ENCODE results near the gene IGF1R.
A peak's percentile ranks its signal among the peaks of the same experiment; 100 is the strongest.

Gene IGF1R

GRCh38 chr15:98673133-98673532 lies 24.8 kb downstream of the IGF1R start:
- H3K27me3 ChIP-seq (ENCODE audit: insufficient read depth, low read length), result no peaks in the 10 kb centered on the region
- H3K4me1 ChIP-seq (ENCODE audit: control insufficient read depth, insufficient read depth, low read length, unreplicated experiment), result peaks cover 51% of the 10 kb centered on the region
- H3K79me2 ChIP-seq (ENCODE audit: control insufficient read depth, insufficient read depth, low read length, unreplicated experiment), result peaks cover 80% of the 10 kb centered on the region
- H3K4me3 ChIP-seq (ENCODE audit: low read depth, low read length), result no peak overlapping the region
- no peak overlapping the region for H2AFZ ChIP-seq (ENCODE audit: low read length, unreplicated experiment)
- no peaks in the 10 kb centered on the region for H3K36me3 ChIP-seq (ENCODE audit: insufficient read depth, low read length)
- no peak overlapping the region for H3K27ac ChIP-seq (ENCODE audit: low read depth, low read length)

- Histone ChIP-seq H3K79me2 (ENCODE audit: control insufficient read depth, insufficient read depth, low read length, unreplicated experiment) (peaks cover 81% of the 10 kb centered on the region), H2AFZ (ENCODE audit: low read length, unreplicated experiment) (no peak overlapping the region), H3K4me1 (ENCODE audit: control insufficient read depth, insufficient read depth, low read length, unreplicated experiment) (peaks cover 39% of the 10 kb centered on the region), H3K4me3 (ENCODE audit: low read depth, low read length) (no peak overlapping the region), H3K27ac (ENCODE audit: low read depth, low read length) (no peak overlapping the region), H3K27me3 (ENCODE audit: insufficient read depth, low read length) (no peaks in the 10 kb centered on the region), H3K36me3 (ENCODE audit: insufficient read depth, low read length) (no peaks in the 10 kb centered on the region)
These were observed 26.0 kb downstream of the IGF1R start for GRCh38 chr15:98674336-98674735.

- H3K36me3 ChIP-seq (ENCODE audit: insufficient read depth, low read length), result no peaks in the 10 kb centered on the region
- H3K4me3 ChIP-seq (ENCODE audit: low read depth, low read length), result no peak overlapping the region
- no peak overlapping the region for H2AFZ ChIP-seq (ENCODE audit: low read length, unreplicated experiment)
- peaks cover 17% of the 10 kb centered on the region for H3K4me1 ChIP-seq (ENCODE audit: control insufficient read depth, insufficient read depth, low read length, unreplicated experiment)
- H3K27me3 ChIP-seq (ENCODE audit: insufficient read depth, low read length), result no peaks in the 10 kb centered on the region
- 0 out of 2 replicates have a peak overlapping the region, but pooled peaks have one; percentile 2 for H3K27ac ChIP-seq (ENCODE audit: low read depth, low read length)
- peaks cover 75% of the 10 kb centered on the region for H3K79me2 ChIP-seq (ENCODE audit: control insufficient read depth, insufficient read depth, low read length, unreplicated experiment)
These were observed 28.4 kb downstream of the IGF1R start for GRCh38 chr15:98676586-98677270.

DNA sequence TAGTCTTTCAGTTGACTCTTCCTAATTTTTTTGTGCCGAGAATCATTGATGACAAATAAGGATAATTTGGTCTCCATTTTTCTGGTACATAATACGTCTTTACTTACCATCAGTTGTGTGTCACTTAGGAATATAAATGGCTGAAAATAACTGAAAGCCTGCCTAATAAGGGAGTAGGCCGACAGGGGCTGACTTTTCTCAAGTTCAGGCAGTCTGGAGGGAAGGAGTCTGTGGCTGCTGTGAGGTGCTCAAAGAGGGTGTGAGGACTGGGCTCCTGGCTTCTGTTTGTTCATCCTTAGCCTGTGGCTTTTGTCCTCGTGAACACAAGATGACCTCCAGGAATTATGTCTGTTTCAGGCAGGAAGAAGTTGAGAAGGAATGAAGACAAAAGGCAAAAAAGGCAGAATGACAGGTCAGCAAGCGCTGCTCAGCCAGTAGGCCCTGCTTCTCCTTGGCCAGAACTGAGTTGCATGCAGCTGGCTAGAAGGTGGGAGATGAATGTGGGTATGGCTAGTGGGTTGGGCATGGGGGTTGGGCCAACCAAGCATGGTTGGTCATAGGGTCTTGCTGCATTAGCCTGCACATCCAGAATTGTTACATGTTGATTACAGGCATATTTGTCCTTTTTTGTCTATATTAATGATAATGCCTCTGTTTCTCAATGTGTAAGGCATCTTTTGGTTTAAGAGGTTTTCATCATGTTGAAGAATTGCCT lies 29.2 kb downstream of the IGF1R start:
- H3K27ac ChIP-seq (ENCODE audit: low read depth, low read length), result no peak overlapping the region
- no peak overlapping the region for H2AFZ ChIP-seq (ENCODE audit: low read length, unreplicated experiment)
- peaks cover 78% of the 10 kb centered on the region for H3K79me2 ChIP-seq (ENCODE audit: control insufficient read depth, insufficient read depth, low read length, unreplicated experiment)
- H3K36me3 ChIP-seq (ENCODE audit: insufficient read depth, low read length), result no peaks in the 10 kb centered on the region
- H3K4me1 ChIP-seq (ENCODE audit: control insufficient read depth, insufficient read depth, low read length, unreplicated experiment), result peaks cover 13% of the 10 kb centered on the region
- no peak overlapping the region for H3K4me3 ChIP-seq (ENCODE audit: low read depth, low read length)
- no peaks in the 10 kb centered on the region for H3K27me3 ChIP-seq (ENCODE audit: insufficient read depth, low read length)

GRCh38 chr15:98678484-98678883 lies 30.1 kb downstream of the IGF1R start:
- Histone ChIP-seq H3K36me3 (ENCODE audit: insufficient read depth, low read length) (no peaks in the 10 kb centered on the region), H3K27ac (ENCODE audit: low read depth, low read length) (no peak overlapping the region), H2AFZ (ENCODE audit: low read length, unreplicated experiment) (no peak overlapping the region), H3K79me2 (ENCODE audit: control insufficient read depth, insufficient read depth, low read length, unreplicated experiment) (peaks cover 79% of the 10 kb centered on the region), H3K4me1 (ENCODE audit: control insufficient read depth, insufficient read depth, low read length, unreplicated experiment) (peaks cover 16% of the 10 kb centered on the region), H3K4me3 (ENCODE audit: low read depth, low read length) (no peak overlapping the region), H3K27me3 (ENCODE audit: insufficient read depth, low read length) (no peaks in the 10 kb centered on the region)

- H3K36me3 ChIP-seq (ENCODE audit: insufficient read depth, low read length), result no peaks in the 10 kb centered on the region
- no peak overlapping the region for H3K27ac ChIP-seq (ENCODE audit: low read depth, low read length)
- peaks cover 81% of the 10 kb centered on the region for H3K79me2 ChIP-seq (ENCODE audit: control insufficient read depth, insufficient read depth, low read length, unreplicated experiment)
- H3K4me1 ChIP-seq (ENCODE audit: control insufficient read depth, insufficient read depth, low read length, unreplicated experiment), result peaks cover 32% of the 10 kb centered on the region
- no peak overlapping the region for H3K4me3 ChIP-seq (ENCODE audit: low read depth, low read length)
- no peak overlapping the region for H2AFZ ChIP-seq (ENCODE audit: low read length, unreplicated experiment)
- no peaks in the 10 kb centered on the region for H3K27me3 ChIP-seq (ENCODE audit: insufficient read depth, low read length)
These were observed 32.7 kb downstream of the IGF1R start for GRCh38 chr15:98681061-98681460.

- Histone ChIP-seq H3K4me3 (ENCODE audit: low read depth, low read length) (no peak overlapping the region), H3K36me3 (ENCODE audit: insufficient read depth, low read length) (no peaks in the 10 kb centered on the region), H3K27ac (ENCODE audit: low read depth, low read length) (no peak overlapping the region), H3K79me2 (ENCODE audit: control insufficient read depth, insufficient read depth, low read length, unreplicated experiment) (peaks cover 85% of the 10 kb centered on the region), H3K4me1 (ENCODE audit: control insufficient read depth, insufficient read depth, low read length, unreplicated experiment) (peaks cover 23% of the 10 kb centered on the region), H3K27me3 (ENCODE audit: insufficient read depth, low read length) (no peaks in the 10 kb centered on the region), H2AFZ (ENCODE audit: low read length, unreplicated experiment) (peak overlapping the region; percentile 12)
These were observed 34.8 kb downstream of the IGF1R start for GRCh38 chr15:98682992-98683701.

- Histone ChIP-seq H3K27me3 (ENCODE audit: insufficient read depth, low read length) (no peaks in the 10 kb centered on the region), H2AFZ (ENCODE audit: low read length, unreplicated experiment) (no peak overlapping the region), H3K4me3 (ENCODE audit: low read depth, low read length) (no peak overlapping the region), H3K36me3 (ENCODE audit: insufficient read depth, low read length) (no peaks in the 10 kb centered on the region), H3K79me2 (ENCODE audit: control insufficient read depth, insufficient read depth, low read length, unreplicated experiment) (peaks cover 85% of the 10 kb centered on the region), H3K4me1 (ENCODE audit: control insufficient read depth, insufficient read depth, low read length, unreplicated experiment) (peaks cover 30% of the 10 kb centered on the region), H3K27ac (ENCODE audit: low read depth, low read length) (no peak overlapping the region)
These were observed 35.5 kb downstream of the IGF1R start for GRCh38 chr15:98683831-98684230.

- Histone ChIP-seq H3K79me2 (ENCODE audit: control insufficient read depth, insufficient read depth, low read length, unreplicated experiment) (peaks cover 81% of the 10 kb centered on the region), H2AFZ (ENCODE audit: low read length, unreplicated experiment) (no peak overlapping the region), H3K4me1 (ENCODE audit: control insufficient read depth, insufficient read depth, low read length, unreplicated experiment) (peaks cover 33% of the 10 kb centered on the region), H3K36me3 (ENCODE audit: insufficient read depth, low read length) (no peaks in the 10 kb centered on the region), H3K27ac (ENCODE audit: low read depth, low read length) (no peak overlapping the region), H3K27me3 (ENCODE audit: insufficient read depth, low read length) (no peaks in the 10 kb centered on the region), H3K4me3 (ENCODE audit: low read depth, low read length) (no peak overlapping the region)
These were observed 36.1 kb downstream of the IGF1R start for GRCh38 chr15:98684436-98684835.

- peaks cover 80% of the 10 kb centered on the region for H3K79me2 ChIP-seq (ENCODE audit: control insufficient read depth, insufficient read depth, low read length, unreplicated experiment)
- H3K27me3 ChIP-seq (ENCODE audit: insufficient read depth, low read length), result no peaks in the 10 kb centered on the region
- no peak overlapping the region for H3K27ac ChIP-seq (ENCODE audit: low read depth, low read length)
- H3K36me3 ChIP-seq (ENCODE audit: insufficient read depth, low read length), result no peaks in the 10 kb centered on the region
- H3K4me3 ChIP-seq (ENCODE audit: low read depth, low read length), result no peak overlapping the region
- H3K4me1 ChIP-seq (ENCODE audit: control insufficient read depth, insufficient read depth, low read length, unreplicated experiment), result peaks cover 38% of the 10 kb centered on the region
- no peak overlapping the region for H2AFZ ChIP-seq (ENCODE audit: low read length, unreplicated experiment)
These were observed 36.7 kb downstream of the IGF1R start for GRCh38 chr15:98684995-98685525.
